Adipose tissue (tissue), 3 donors: ENCODE measurements around the gene GTF3C6. TPM values are rescaled to one million over a fixed set of nuclear protein-coding genes. Genes with fewer than 3 reads are reported as not detected.
A peak's percentile ranks its signal among the peaks of the same experiment; 100 is the strongest.
"Not testable (repeated sequence)": the region's sequence is repeated elsewhere in the genome, so short reads cannot be mapped to it uniquely, and the experiment has no call there.

Experiments
- H3K27ac ChIP-seq: one replicate; pipeline ENCODE4 v1.5.1; 2013; ENCODE audit warnings: low read depth, low read length
- WGBS, 3 donors: extraction: QIAGEN DNeasy Blood & Tissue Kit; methylation state at CpG; one replicate each; pipeline ENCODE4 v1.1.7; 2013; 5-methylcytosine and 5-hydroxymethylcytosine counted together
- polyA plus RNA-seq, 3 donors: library from polyadenylated mRNA; stranded (reverse); fragments of 200-250 nt; gene quantifications; one replicate each; pipeline ENCODE4 v1.2.3, GENCODE V29; 2013
- donor health status: healthy with polysubstance abuse.
- donor health status: Bipolar disorder and iron deficiency.
- donor health status: healthy.

GTF3C6 gene
- 10 to 100 TPM; 26.4 to 86.7 (median 62.9) TPM for polyA plus RNA-seq

- WGBS, 3 donors, result 0 to 1% (median 1%) methylated on average over 70 of the region's 70 CpGs
- H3K27ac ChIP-seq, result peak within 1 kb of the TSS; percentile 96
Measured at GRCh38 chr6:110958329-110959192, at the start of gene GTF3C6. Gene GTF3C6, plus strand, starts transcription at chr6:110958706. Its CDS starts 64 bp downstream, at chr6:110958770.

GRCh38 chr6:110930781-110931180, 27.7 kb upstream of the GTF3C6 start:
- WGBS, 3 donors, result 92 to 99% (median 94%) methylated on average over 3 of the region's 3 CpGs

GRCh38 chr6:110933912-110934311, 24.6 kb upstream of the GTF3C6 start:
- no peak overlapping the region for H3K27ac ChIP-seq
- 51 to 72% (median 62%) methylated on average over 2 of the region's 2 CpGs for WGBS, 3 donors

More at GRCh38 chr6:110930781-110931180, 27.7 kb upstream of the GTF3C6 start:
- H3K27ac ChIP-seq, result no peak overlapping the region

- H3K27ac ChIP-seq, result no peak overlapping the region
- 78 to 95% (median 91%) methylated on average over 1 of the region's 1 CpG for WGBS, 3 donors
Measured at GRCh38 chr6:110934381-110934898, 24.1 kb upstream of the GTF3C6 start.

GRCh38 chr6:110935171-110935570, 23.3 kb upstream of the GTF3C6 start:
- whole genome bisulfite sequencing, 3 donors, result 91 to 98% (median 94%) methylated on average over 5 to 6 of the region's 6 CpGs
- H3K27ac ChIP-seq, result no peak overlapping the region

GRCh38 chr6:110938171-110938570, 20.3 kb upstream of the GTF3C6 start:
- no peak overlapping the region for H3K27ac ChIP-seq
- 97 to 99% (median 97%) methylated on average over 6 of the region's 6 CpGs for WGBS, 3 donors

- no peak overlapping the region for H3K27ac ChIP-seq
- WGBS, 3 donors, result 71 to 90% (median 79%) methylated on average over 8 of the region's 8 CpGs
Measured at GRCh38 chr6:110939429-110940200, 18.9 kb upstream of the GTF3C6 start.

GRCh38 chr6:110944681-110945151, 13.8 kb upstream of the GTF3C6 start:
- 69 to 95% (median 75%) methylated on average over 1 of the region's 1 CpG for WGBS, 3 donors
- H3K27ac ChIP-seq, result no peak overlapping the region

- H3K27ac ChIP-seq, result no peak overlapping the region
- WGBS, 3 donors, result 77 to 84% (median 84%) methylated on average over 2 of the region's 2 CpGs
Measured at GRCh38 chr6:110946498-110946897, 12.0 kb upstream of the GTF3C6 start.

GRCh38 chr6:110949679-110950285, 8.7 kb upstream of the GTF3C6 start:
- H3K27ac ChIP-seq, result no peak overlapping the region
- 32 to 35% (median 35%) methylated on average over 8 of the region's 8 CpGs for WGBS, 3 donors

- H3K27ac ChIP-seq, result no peak overlapping the region
Measured at GRCh38 chr6:110950440-110950839, 8.1 kb upstream of the GTF3C6 start.

GRCh38 chr6:110951008-110951407, 7.5 kb upstream of the GTF3C6 start:
- H3K27ac ChIP-seq, result no peak overlapping the region
- WGBS, 3 donors, result 42 to 61% (median 56%) methylated on average over 1 of the region's 1 CpG

GRCh38 chr6:110951986-110952794, 6.3 kb upstream of the GTF3C6 start:
- H3K27ac ChIP-seq, result no peak overlapping the region
- WGBS, 3 donors, result 71 to 74% (median 73%) methylated on average over 8 of the region's 8 CpGs

- no peak overlapping the region for H3K27ac ChIP-seq
- 84 to 95% (median 91%) methylated on average over 6 of the region's 6 CpGs for WGBS, 3 donors
Measured at GRCh38 chr6:110953633-110954303, 4.7 kb upstream of the GTF3C6 start.

GRCh38 chr6:110960014-110960390, 1.5 kb downstream of the GTF3C6 start:
- no peak overlapping the region for H3K27ac ChIP-seq

GRCh38 chr6:110962636-110963035, 4.1 kb downstream of the GTF3C6 start:
- not testable (repeated sequence) for H3K27ac ChIP-seq

GRCh38 chr6:110965629-110966229, 7.2 kb downstream of the GTF3C6 start:
- no peak overlapping the region for H3K27ac ChIP-seq
- 94 to 96% (median 96%) methylated on average over 3 of the region's 3 CpGs for WGBS, 3 donors

More at GRCh38 chr6:110962636-110963035, 4.1 kb downstream of the GTF3C6 start:
- 95 to 97% (median 95%) methylated on average over 20 of the region's 20 CpGs for WGBS, 3 donors
